B cell (primary cell): ENCODE results near the gene SOWAHC. TPM values are rescaled to one million over a fixed set of nuclear protein-coding genes. Genes with fewer than 3 reads are reported as not detected.

Experiments used
- ATAC-seq: fragments of 200-7000 bp; cut with Tn5 transposase; one replicate; pipeline ENCODE4 v1.10.0; 2021; ENCODE audit warnings: low read depth, mild to moderate bottlenecking, moderate number of reproducible peaks, moderate library complexity
- CTCF ChIA-PET: fragments of 350-600 bp; sonication (Branson Sonifier 250); formaldehyde crosslinking; loops from one replicate; lab custom pipeline; 2021; ENCODE audit warnings: antibody characterized with exemption, inconsistent platforms; lab: Charles Lee
- POLR2A ChIA-PET: fragments of 350-600 bp; sonication (Branson Sonifier 250); formaldehyde crosslinking; loops from one replicate; lab custom pipeline; 2021; ENCODE audit warnings: antibody characterized with exemption; lab: Charles Lee
- DNase-seq: peaks from one replicate; pipeline ENCODE4 v3.0.0; 2013
- H2AFZ ChIP-seq: 2 replicates; pipeline ENCODE4 v1.6.1; 2012; ENCODE audit warnings: mild to moderate bottlenecking, low read depth, low read length; ENCODE audit not compliant: insufficient read depth, poor library complexity, severe bottlenecking
- H3K27ac ChIP-seq, 2 donors: 1 replicate in 1 of 2; 2 replicates in 1 of 2; pipeline ENCODE4 v1.5.1; 2012 to 2013; ENCODE audit warnings: low read length in 2 of 2, mild to moderate bottlenecking in 2 of 2, moderate library complexity in 1 of 2
- H3K27me3 ChIP-seq, 4 experiments: fragments of 200-600 bp in 1 of 4; sonication (generic) in 1 of 4; replicated peaks in 1 of 4; 1 replicate in 2 of 4; 2 replicates in 2 of 4; pipeline versions ENCODE4 v1.6.1 to v1.7.0; 2013 to 2016; ENCODE audit warnings: low read length in 3 of 4, mild to moderate bottlenecking in 2 of 4, mixed read lengths in 1 of 4, moderate library complexity in 1 of 4; ENCODE audit not compliant: insufficient read depth in 4 of 4, control insufficient read depth in 3 of 4; ENCODE audit errors: control extremely low read depth in 1 of 4
- H3K36me3 ChIP-seq, 2 experiments: replicated peaks in 1 of 2; 1 replicate in 1 of 2; 2 replicates in 1 of 2; pipeline versions ENCODE4 v1.6.1 to v1.7.1; 2013; ENCODE audit warnings: low read length in 1 of 2; ENCODE audit not compliant: insufficient read depth in 2 of 2, control insufficient read depth in 1 of 2; ENCODE audit errors: control extremely low read depth in 1 of 2, extremely low read depth in 1 of 2
- H3K4me1 ChIP-seq, 2 donors: fragments of 200-600 bp in 1 of 2; sonication (generic) in 1 of 2; 1 replicate in 1 of 2; 2 replicates in 1 of 2; pipeline versions ENCODE4 v1.5.1 to v1.6.1; 2013 to 2017; ENCODE audit warnings: low read length in 2 of 2; ENCODE audit not compliant: control insufficient read depth in 2 of 2, insufficient read depth in 2 of 2
- H3K4me2 ChIP-seq: replicated peaks from 2 replicates; pipeline ENCODE3; 2012; ENCODE audit warnings: mild to moderate bottlenecking, low read depth, low read length; ENCODE audit not compliant: poor library complexity, severe bottlenecking
- H3K4me3 ChIP-seq, 5 experiments: fragments of 200-600 bp in 1 of 5; sonication (generic) in 1 of 5; 1 replicate in 3 of 5; 2 replicates in 2 of 5; pipeline versions ENCODE4 v1.5.1 to v1.7.0; 2011 to 2016; ENCODE audit warnings: low read length in 4 of 5, mild to moderate bottlenecking in 4 of 5, low read depth in 2 of 5, control low read depth in 1 of 5, moderate library complexity in 1 of 5; ENCODE audit not compliant: insufficient read depth in 1 of 5; ENCODE audit errors: control extremely low read depth in 1 of 5, extremely low read depth in 1 of 5
- H3K79me2 ChIP-seq: fragments of 200-600 bp; sonication (generic); one replicate; pipeline ENCODE4 v1.6.0; 2016; ENCODE audit warnings: low read length; ENCODE audit not compliant: control insufficient read depth, insufficient read depth
- H3K9ac ChIP-seq: fragments of 200-600 bp; sonication (generic); 2 replicates; pipeline ENCODE4 v1.6.1; 2017; ENCODE audit warnings: mild to moderate bottlenecking, low read length, moderate library complexity
- H3K9me3 ChIP-seq, 3 donors: one replicate each; pipeline versions ENCODE4 v1.6.1 to v1.7.1; 2013; ENCODE audit warnings: low read length in 2 of 3; ENCODE audit not compliant: control insufficient read depth in 2 of 3, insufficient read depth in 1 of 3; ENCODE audit errors: control extremely low read depth in 1 of 3
- H4K20me1 ChIP-seq: 2 replicates; pipeline ENCODE4 v1.6.0; 2012; ENCODE audit warnings: mild to moderate bottlenecking, low read length; ENCODE audit not compliant: insufficient read depth, control insufficient read depth, poor library complexity, severe bottlenecking
- H3K27ac Mint-ChIP-seq: one replicate; pipeline ENCODE4 v1.8.0; 2021; ENCODE audit warnings: mixed read lengths
- H3K27me3 Mint-ChIP-seq: one replicate; pipeline ENCODE4 v1.8.0; 2021; ENCODE audit warnings: mixed read lengths
- H3K4me1 Mint-ChIP-seq: one replicate; pipeline ENCODE4 v1.8.0; 2021; ENCODE audit warnings: mixed read lengths
- H3K4me3 Mint-ChIP-seq: one replicate; pipeline ENCODE4 v1.8.0; 2021; ENCODE audit warnings: mixed read lengths
- H3K9me3 Mint-ChIP-seq: one replicate; pipeline ENCODE4 v1.8.0; 2022; ENCODE audit warnings: mixed read lengths; ENCODE audit not compliant: insufficient read depth
- EZH2 ChIP-seq: IDR thresholded peaks from 2 replicates; pipeline ENCODE4 v1.6.1; 2012; ENCODE audit warnings: borderline replicate concordance, low read depth, mild to moderate bottlenecking, moderate library complexity, low read length; ENCODE audit not compliant: insufficient read depth, poor library complexity, severe bottlenecking
- WGBS: methylation state at CpG from one replicate; pipeline ENCODE4 v1.1.5; 2013; ENCODE audit warnings: missing lambda C conversion rate; ENCODE audit not compliant: insufficient coverage; 5-methylcytosine and 5-hydroxymethylcytosine counted together
- intact Hi-C: fragments of 100-400 bp; cut with micrococcal nuclease; formaldehyde crosslinking; loops from one replicate; pipeline ENCODE4 v1.10.0; 2022
- polyA plus RNA-seq: library from polyadenylated mRNA; depleted of rRNA; stranded (reverse); fragments of >200 nt; gene quantifications from 2 replicates; pipeline ENCODE4 v1.2.3, GENCODE V29; 2012
- total RNA-seq, 2 donors: library from RNA; stranded (reverse); fragments of 120-200 nt in 1 of 2; gene quantifications; 1 replicate in 1 of 2; 2 replicates in 1 of 2; pipeline versions ENCODE4 v1.2.3 to v1.2.4, GENCODE V29; 2013 to 2022
- TF ChIP-seq, protein P1 (sequence below): fragments of 200-600 bp; IDR thresholded peaks from one replicate; pipeline ENCODE4 v1.8.0; 2022; ENCODE audit warnings: antibody characterized with exemption, mild to moderate bottlenecking

SOWAHC gene
- total and polyA plus RNA-seq, 2 donors (not counting 1 experiment from before 2014, with no cell fraction given) = 0.05 to 0.28 TPM

DNA sequence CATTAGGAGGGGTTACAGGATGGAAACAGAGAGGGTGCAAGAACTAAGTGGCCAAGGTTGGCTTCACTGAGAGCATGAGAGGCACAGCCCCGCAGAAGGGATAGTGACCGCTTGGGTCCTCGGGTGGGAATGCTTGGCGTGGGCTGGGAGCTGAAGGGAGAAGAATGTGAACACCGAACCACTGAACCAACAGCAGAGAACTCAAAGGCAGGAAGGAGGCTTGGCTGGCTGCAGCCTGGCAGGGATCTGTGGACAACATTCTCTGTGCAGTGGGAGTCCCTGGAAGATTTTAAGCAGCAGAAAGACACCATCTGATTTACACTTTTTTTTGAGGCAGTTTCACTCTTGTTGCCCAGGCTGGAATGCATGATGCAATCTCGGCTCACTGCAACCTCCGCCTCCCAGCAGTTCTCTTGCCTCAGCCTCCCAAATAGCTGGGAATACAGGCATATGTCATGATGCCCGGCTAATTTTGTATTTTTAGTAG lies 33.9 kb downstream of the SOWAHC start:
- Histone ChIP-seq H3K27me3 (no peaks in the 10 kb centered on the region), H3K4me1 (no peaks in the 10 kb centered on the region), H2AFZ (no peak overlapping the region), H3K4me2 (no peak overlapping the region), H3K4me3 (no peak overlapping the region), H3K36me3 (no peaks in the 10 kb centered on the region), H4K20me1 (no peaks in the 10 kb centered on the region), H3K9ac (no peak overlapping the region), H3K9me3 (peaks cover 0 to 6% (median 0%) of the 10 kb centered on the region in 3 donors), H3K79me2 (no peaks in the 10 kb centered on the region), H3K27ac (no peak overlapping the region)
- TF ChIP-seq EZH2 = no peak
- Mint-ChIP-seq H3K4me3 (no peak overlapping the region), H3K4me1 (no peaks in the 10 kb centered on the region), H3K27ac (no peak overlapping the region), H3K27me3 (peaks cover 11% of the 10 kb centered on the region), H3K9me3 (no peaks in the 10 kb centered on the region)
- 93% methylated on average over 6 of the region's 8 CpGs for WGBS
- ChIA-PET POLR2A (no interaction called here), CTCF (no interaction called here)
- intact Hi-C loops = no loop called here
- DNase-seq = no peak
- ATAC-seq = no peak

DNA sequence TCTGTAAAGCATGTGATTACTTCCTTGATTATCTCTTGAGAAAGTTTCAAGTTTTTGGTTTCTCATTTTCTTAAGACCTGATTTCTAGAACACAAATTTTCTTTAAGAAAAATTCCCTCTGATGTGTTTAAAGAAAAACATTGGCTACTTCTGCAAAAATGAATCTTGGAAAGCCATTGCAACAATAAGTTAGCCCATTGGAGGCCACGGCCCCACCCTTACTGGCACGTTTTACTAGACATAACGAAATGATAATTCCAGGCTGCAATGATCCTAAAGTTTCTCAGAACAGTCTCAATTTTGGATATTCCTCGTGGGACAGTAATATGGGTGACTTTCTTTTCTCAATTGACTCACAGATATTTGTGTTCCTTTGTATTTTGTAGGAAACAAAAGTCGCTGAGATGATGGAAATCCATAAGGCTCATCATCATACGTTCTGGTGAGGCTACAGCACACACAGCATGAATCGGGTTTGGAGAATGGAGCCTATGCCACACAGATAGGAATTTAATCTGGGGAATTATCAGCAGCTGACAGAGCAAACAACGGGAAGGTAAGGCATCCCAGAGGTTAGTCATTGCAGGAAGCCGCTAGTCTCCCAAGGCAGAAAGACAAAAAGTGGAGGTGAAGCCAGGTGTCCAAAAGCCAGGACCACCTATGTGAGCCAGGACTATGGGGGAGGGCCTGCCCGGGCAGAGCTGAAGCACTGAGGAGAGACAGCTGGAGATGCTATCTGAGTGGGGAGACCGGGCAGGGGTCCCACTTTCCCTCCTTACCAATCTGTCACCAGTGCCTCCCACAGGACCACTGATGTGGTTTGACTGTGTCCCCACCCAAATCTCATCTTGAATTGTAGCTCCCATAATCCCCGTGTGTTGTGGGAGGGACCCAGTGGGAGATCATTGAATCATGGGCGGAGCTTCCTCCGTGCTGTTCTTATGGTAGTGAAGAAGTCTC lies 35.9 kb downstream of the SOWAHC start:
- Histone ChIP-seq H3K36me3 (no peaks in the 10 kb centered on the region), H3K27ac (no peak overlapping the region), H3K9ac (no peak overlapping the region), H3K27me3 (no peaks in the 10 kb centered on the region), H3K4me3 (no peak overlapping the region), H3K79me2 (no peaks in the 10 kb centered on the region), H3K4me1 (no peaks in the 10 kb centered on the region), H4K20me1 (no peaks in the 10 kb centered on the region), H2AFZ (no peak overlapping the region), H3K9me3 (peaks cover 0 to 6% (median 0%) of the 10 kb centered on the region in 3 donors), H3K4me2 (no peak overlapping the region)
- no peaks in the 10 kb centered on the region for H3K4me1 Mint-ChIP-seq
- no peak for TF ChIP-seq EZH2
- TF ChIP-seq, protein P1, sequence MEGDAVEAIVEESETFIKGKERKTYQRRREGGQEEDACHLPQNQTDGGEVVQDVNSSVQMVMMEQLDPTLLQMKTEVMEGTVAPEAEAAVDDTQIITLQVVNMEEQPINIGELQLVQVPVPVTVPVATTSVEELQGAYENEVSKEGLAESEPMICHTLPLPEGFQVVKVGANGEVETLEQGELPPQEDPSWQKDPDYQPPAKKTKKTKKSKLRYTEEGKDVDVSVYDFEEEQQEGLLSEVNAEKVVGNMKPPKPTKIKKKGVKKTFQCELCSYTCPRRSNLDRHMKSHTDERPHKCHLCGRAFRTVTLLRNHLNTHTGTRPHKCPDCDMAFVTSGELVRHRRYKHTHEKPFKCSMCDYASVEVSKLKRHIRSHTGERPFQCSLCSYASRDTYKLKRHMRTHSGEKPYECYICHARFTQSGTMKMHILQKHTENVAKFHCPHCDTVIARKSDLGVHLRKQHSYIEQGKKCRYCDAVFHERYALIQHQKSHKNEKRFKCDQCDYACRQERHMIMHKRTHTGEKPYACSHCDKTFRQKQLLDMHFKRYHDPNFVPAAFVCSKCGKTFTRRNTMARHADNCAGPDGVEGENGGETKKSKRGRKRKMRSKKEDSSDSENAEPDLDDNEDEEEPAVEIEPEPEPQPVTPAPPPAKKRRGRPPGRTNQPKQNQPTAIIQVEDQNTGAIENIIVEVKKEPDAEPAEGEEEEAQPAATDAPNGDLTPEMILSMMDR = no peak
- ATAC-seq (no peak), DNase-seq (no peak)
- intact Hi-C loops = no loop called here
- H3K9me3 Mint-ChIP-seq = no peaks in the 10 kb centered on the region
- no peak overlapping the region for H3K27ac Mint-ChIP-seq
- H3K27me3 Mint-ChIP-seq = peaks cover 14% of the 10 kb centered on the region
- H3K4me3 Mint-ChIP-seq = no peak overlapping the region
- ChIA-PET POLR2A (no interaction called here), CTCF (no interaction called here)
- WGBS = 92% methylated on average over 7 of the region's 14 CpGs
